Measurements from ENCODE around the gene TBC1D7. TPM values are rescaled to one million over a fixed set of nuclear protein-coding genes. Genes with fewer than 3 reads are reported as not detected.

Gene TBC1D7
- total RNA-seq, 1 donor from 2014 or later: 27.9 TPM

- Mint-ChIP-seq H3K9me3 (ENCODE audit: unreplicated experiment) (no peaks in the 10 kb centered on the region), H3K4me3 (ENCODE audit: unreplicated experiment) (no peak overlapping the region), H3K27me3 (ENCODE audit: low read depth, unreplicated experiment) (no peaks in the 10 kb centered on the region), H3K36me3 (ENCODE audit: low read depth, unreplicated experiment) (peaks cover 7% of the 10 kb centered on the region), H3K27ac (ENCODE audit: unreplicated experiment) (no peak overlapping the region), H3K4me1 (ENCODE audit: low read depth, unreplicated experiment) (peaks cover 22% of the 10 kb centered on the region)
- no peak overlapping the region for H3K4me2 ChIP-seq (ENCODE audit: low read length)
- no peak overlapping the region for H3K27ac ChIP-seq (ENCODE audit: low read depth, low read length)
- FAIRE-seq (no peak), DNase-seq (ENCODE audit: low read depth) (no peak)
- H3K9ac ChIP-seq (ENCODE audit: low read length): no peak overlapping the region
- H3K79me2 ChIP-seq (ENCODE audit: insufficient read depth, low read length): no peaks in the 10 kb centered on the region
- H3K9me3 ChIP-seq (ENCODE audit: insufficient read depth, low read depth, low read length): no peaks in the 10 kb centered on the region
- H3K4me1 ChIP-seq (ENCODE audit: insufficient read depth, low read length): peaks cover 4% of the 10 kb centered on the region
- no peak overlapping the region for H2AFZ ChIP-seq (ENCODE audit: low read depth, low read length)
- no peaks in the 10 kb centered on the region for H4K20me1 ChIP-seq (ENCODE audit: insufficient read depth, low read length)
- no peak for TF ChIP-seq EZH2 (IDR thresholded peaks at IDR 0.05; ENCODE audit: insufficient read depth, low read length)
- TF ChIP-seq, protein P1, sequence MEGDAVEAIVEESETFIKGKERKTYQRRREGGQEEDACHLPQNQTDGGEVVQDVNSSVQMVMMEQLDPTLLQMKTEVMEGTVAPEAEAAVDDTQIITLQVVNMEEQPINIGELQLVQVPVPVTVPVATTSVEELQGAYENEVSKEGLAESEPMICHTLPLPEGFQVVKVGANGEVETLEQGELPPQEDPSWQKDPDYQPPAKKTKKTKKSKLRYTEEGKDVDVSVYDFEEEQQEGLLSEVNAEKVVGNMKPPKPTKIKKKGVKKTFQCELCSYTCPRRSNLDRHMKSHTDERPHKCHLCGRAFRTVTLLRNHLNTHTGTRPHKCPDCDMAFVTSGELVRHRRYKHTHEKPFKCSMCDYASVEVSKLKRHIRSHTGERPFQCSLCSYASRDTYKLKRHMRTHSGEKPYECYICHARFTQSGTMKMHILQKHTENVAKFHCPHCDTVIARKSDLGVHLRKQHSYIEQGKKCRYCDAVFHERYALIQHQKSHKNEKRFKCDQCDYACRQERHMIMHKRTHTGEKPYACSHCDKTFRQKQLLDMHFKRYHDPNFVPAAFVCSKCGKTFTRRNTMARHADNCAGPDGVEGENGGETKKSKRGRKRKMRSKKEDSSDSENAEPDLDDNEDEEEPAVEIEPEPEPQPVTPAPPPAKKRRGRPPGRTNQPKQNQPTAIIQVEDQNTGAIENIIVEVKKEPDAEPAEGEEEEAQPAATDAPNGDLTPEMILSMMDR (IDR thresholded peaks at IDR 0.05; ENCODE audit: insufficient read depth, low read depth, low read length): no peak
- H3K36me3 ChIP-seq (ENCODE audit: insufficient read depth, low read length): no peaks in the 10 kb centered on the region
- H3K4me3 ChIP-seq (ENCODE audit: insufficient read depth, low read depth, low read length): no peak overlapping the region
- no peaks in the 10 kb centered on the region for H3K27me3 ChIP-seq (ENCODE audit: insufficient read depth, low read length)
Observed at GRCh38 chr6:13370623-13371022, 42.3 kb upstream of the TBC1D7 start.

- H3K4me3 ChIP-seq (ENCODE audit: insufficient read depth, low read depth, low read length): no peak overlapping the region
- no peak overlapping the region for H3K4me3 Mint-ChIP-seq (ENCODE audit: unreplicated experiment)
- H3K9me3 Mint-ChIP-seq (ENCODE audit: unreplicated experiment): no peaks in the 10 kb centered on the region
- no peaks in the 10 kb centered on the region for H3K9me3 ChIP-seq (ENCODE audit: insufficient read depth, low read depth, low read length)
- FAIRE-seq: no peak
- H3K9ac ChIP-seq (ENCODE audit: low read length): no peak overlapping the region
- no peak overlapping the region for H2AFZ ChIP-seq (ENCODE audit: low read depth, low read length)
- H3K4me2 ChIP-seq (ENCODE audit: low read length): no peak overlapping the region
- no peaks in the 10 kb centered on the region for H3K79me2 ChIP-seq (ENCODE audit: insufficient read depth, low read length)
- H3K27me3 Mint-ChIP-seq (ENCODE audit: low read depth, unreplicated experiment): no peaks in the 10 kb centered on the region
- H4K20me1 ChIP-seq (ENCODE audit: insufficient read depth, low read length): no peaks in the 10 kb centered on the region
- peaks cover 22% of the 10 kb centered on the region for H3K4me1 Mint-ChIP-seq (ENCODE audit: low read depth, unreplicated experiment)
- no peaks in the 10 kb centered on the region for H3K27me3 ChIP-seq (ENCODE audit: insufficient read depth, low read length)
- H3K27ac ChIP-seq (ENCODE audit: low read depth, low read length): no peak overlapping the region
- no peak for TF ChIP-seq EZH2 (IDR thresholded peaks at IDR 0.05; ENCODE audit: insufficient read depth, low read length)
- TF ChIP-seq, protein P1 (IDR thresholded peaks at IDR 0.05; ENCODE audit: insufficient read depth, low read depth, low read length): no peak
- peaks cover 4% of the 10 kb centered on the region for H3K4me1 ChIP-seq (ENCODE audit: insufficient read depth, low read length)
- no peaks in the 10 kb centered on the region for H3K36me3 ChIP-seq (ENCODE audit: insufficient read depth, low read length)
- peaks cover 4% of the 10 kb centered on the region for H3K36me3 Mint-ChIP-seq (ENCODE audit: low read depth, unreplicated experiment)
- no peak for DNase-seq (ENCODE audit: low read depth)
- H3K27ac Mint-ChIP-seq (ENCODE audit: unreplicated experiment): no peak overlapping the region
Observed at GRCh38 chr6:13369591-13369990, 41.3 kb upstream of the TBC1D7 start.

GRCh38 chr6:13368731-13369115, 40.4 kb upstream of the TBC1D7 start:
- H3K9me3 ChIP-seq (ENCODE audit: insufficient read depth, low read depth, low read length): no peaks in the 10 kb centered on the region
- H3K4me1 ChIP-seq (ENCODE audit: insufficient read depth, low read length): peaks cover 4% of the 10 kb centered on the region
- Mint-ChIP-seq H3K9me3 (ENCODE audit: unreplicated experiment) (no peaks in the 10 kb centered on the region), H3K27ac (ENCODE audit: unreplicated experiment) (no peak overlapping the region), H3K27me3 (ENCODE audit: low read depth, unreplicated experiment) (no peaks in the 10 kb centered on the region), H3K36me3 (ENCODE audit: low read depth, unreplicated experiment) (peaks cover 7% of the 10 kb centered on the region), H3K4me1 (ENCODE audit: low read depth, unreplicated experiment) (peaks cover 21% of the 10 kb centered on the region), H3K4me3 (ENCODE audit: unreplicated experiment) (no peak overlapping the region)
- DNase-seq (ENCODE audit: low read depth): no peak
- no peaks in the 10 kb centered on the region for H3K27me3 ChIP-seq (ENCODE audit: insufficient read depth, low read length)
- H3K4me3 ChIP-seq (ENCODE audit: insufficient read depth, low read depth, low read length): no peak overlapping the region
- TF ChIP-seq, protein P1 (IDR thresholded peaks at IDR 0.05; ENCODE audit: insufficient read depth, low read depth, low read length): no peak
- no peak for TF ChIP-seq EZH2 (IDR thresholded peaks at IDR 0.05; ENCODE audit: insufficient read depth, low read length)
- no peak overlapping the region for H2AFZ ChIP-seq (ENCODE audit: low read depth, low read length)
- H3K79me2 ChIP-seq (ENCODE audit: insufficient read depth, low read length): no peaks in the 10 kb centered on the region
- H3K27ac ChIP-seq (ENCODE audit: low read depth, low read length): no peak overlapping the region
- FAIRE-seq: no peak
- H3K9ac ChIP-seq (ENCODE audit: low read length): no peak overlapping the region
- no peaks in the 10 kb centered on the region for H3K36me3 ChIP-seq (ENCODE audit: insufficient read depth, low read length)
- H3K4me2 ChIP-seq (ENCODE audit: low read length): no peak overlapping the region
- no peaks in the 10 kb centered on the region for H4K20me1 ChIP-seq (ENCODE audit: insufficient read depth, low read length)
